HCT116 (cell line): ENCODE results near the gene A2ML1.

Source experiments
- CTCF ChIP-seq, 3 experiments: fragments of 200-600 bp in 1 of 3; sonication (generic) in 1 of 3; IDR thresholded peaks in 2 of 3; conservative IDR thresholded peaks in 1 of 3; 2 replicates each; pipeline ENCODE4 v1.5.1; 2012 to 2017; ENCODE audit warnings: low read depth in 2 of 3, low read length in 2 of 3, antibody characterized with exemption in 1 of 3, borderline replicate concordance in 1 of 3, control low read depth in 1 of 3, mild to moderate bottlenecking in 1 of 3, mixed read lengths in 1 of 3, mixed run types in 1 of 3, moderate library complexity in 1 of 3; ENCODE audit not compliant: insufficient read depth in 1 of 3
- EZH2 ChIP-seq: fragments of 200-600 bp; sonication (generic); IDR thresholded peaks from 2 replicates; pipeline ENCODE4 v1.6.1; 2017; ENCODE audit warnings: antibody characterized with exemption, mixed run types
- EZH2phosphoT487 ChIP-seq: fragments of 200-600 bp; IDR thresholded peaks from 2 replicates; pipeline ENCODE4 v1.6.1; 2018; ENCODE audit warnings: antibody characterized with exemption, borderline replicate concordance
- FOSL1 ChIP-seq: IDR thresholded peaks from 2 replicates; pipeline ENCODE4 v1.6.1; 2012; ENCODE audit warnings: low read depth
- POLR2A ChIP-seq: IDR thresholded peaks from 2 replicates; pipeline ENCODE4 v1.7.0; 2011; ENCODE audit warnings: borderline replicate concordance; ENCODE audit not compliant: insufficient read depth, insufficient read length; ENCODE audit errors: extremely low read depth
- POLR2AphosphoS5 ChIP-seq: IDR thresholded peaks from 2 replicates; pipeline ENCODE4 v1.6.1; 2011; ENCODE audit warnings: mild to moderate bottlenecking, low read depth, low read length, moderate library complexity
- RAD21 ChIP-seq: IDR thresholded peaks from 2 replicates; pipeline ENCODE4 v1.6.1; 2012; ENCODE audit warnings: low read depth, mild to moderate bottlenecking
- REST ChIP-seq: IDR thresholded peaks from 2 replicates; pipeline ENCODE4 v1.6.1; 2012; ENCODE audit warnings: low read depth
- SIN3A ChIP-seq: IDR thresholded peaks from 2 replicates; pipeline ENCODE4 v1.6.1; 2012; ENCODE audit warnings: low read depth
- YY1 ChIP-seq: IDR thresholded peaks from 2 replicates; pipeline ENCODE4 v1.6.1; 2011; ENCODE audit warnings: low read length, low read depth, moderate library complexity, mild to moderate bottlenecking; ENCODE audit not compliant: insufficient replicate concordance; ENCODE audit errors: extremely low read depth
- ZFX ChIP-seq: fragments of 450-650 bp; IDR thresholded peaks from 2 replicates; pipeline ENCODE4 v1.6.1; 2017

- TF ChIP-seq CTCF (IDR thresholded peaks at IDR 0.05 in 2 of 3, conservative IDR thresholded peaks at IDR 0.05 in 1 of 3; ENCODE audit: borderline replicate concordance in 1 of 3, insufficient read depth in 1 of 3, low read depth in 2 of 3, low read length in 2 of 3), result no peak
- no peak for TF ChIP-seq SIN3A
- TF ChIP-seq RAD21, result no peak
- TF ChIP-seq EZH2, result no peak
- TF ChIP-seq REST, result no peak
- TF ChIP-seq POLR2A, result no peak
- TF ChIP-seq ZFX, result no peak
- no peak for TF ChIP-seq FOSL1
- TF ChIP-seq POLR2AphosphoS5, result no peak
- no peak for TF ChIP-seq YY1
- TF ChIP-seq EZH2phosphoT487, result no peak
These were observed 17.9 kb downstream of the A2ML1 start for GRCh38 chr12:8840321-8840720.
